ENCODE data around the gene RTTN. TPM values are rescaled to one million over a fixed set of nuclear protein-coding genes. Genes with fewer than 3 reads are reported as not detected.

The RTTN gene
- total and polyA plus RNA-seq, 2 of the 13 experiments (the other 11 are each of a cell fraction or from before 2014, with no cell fraction given), result 5.4 to 18.7 TPM

DNA sequence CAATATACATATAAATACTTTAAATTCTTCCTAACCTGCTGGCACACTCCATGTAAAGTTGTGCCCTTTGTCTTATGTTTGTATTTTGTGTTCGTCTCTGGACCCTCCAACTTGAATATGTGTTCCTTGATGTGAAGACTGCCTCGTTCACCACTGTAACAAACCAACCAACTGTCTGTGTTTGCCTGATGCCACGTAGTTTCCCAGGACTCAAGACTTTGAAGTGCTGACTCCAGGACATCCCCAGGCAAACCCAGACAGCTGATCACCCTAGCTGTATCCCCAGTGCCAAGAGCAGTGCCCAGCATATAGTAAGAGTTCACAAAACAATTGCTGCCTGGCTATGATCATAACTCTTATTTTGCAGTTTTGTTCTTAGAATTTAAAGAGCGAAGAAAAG lies 242.3 kb downstream of the RTTN start:
- TF ChIP-seq, protein P1, sequence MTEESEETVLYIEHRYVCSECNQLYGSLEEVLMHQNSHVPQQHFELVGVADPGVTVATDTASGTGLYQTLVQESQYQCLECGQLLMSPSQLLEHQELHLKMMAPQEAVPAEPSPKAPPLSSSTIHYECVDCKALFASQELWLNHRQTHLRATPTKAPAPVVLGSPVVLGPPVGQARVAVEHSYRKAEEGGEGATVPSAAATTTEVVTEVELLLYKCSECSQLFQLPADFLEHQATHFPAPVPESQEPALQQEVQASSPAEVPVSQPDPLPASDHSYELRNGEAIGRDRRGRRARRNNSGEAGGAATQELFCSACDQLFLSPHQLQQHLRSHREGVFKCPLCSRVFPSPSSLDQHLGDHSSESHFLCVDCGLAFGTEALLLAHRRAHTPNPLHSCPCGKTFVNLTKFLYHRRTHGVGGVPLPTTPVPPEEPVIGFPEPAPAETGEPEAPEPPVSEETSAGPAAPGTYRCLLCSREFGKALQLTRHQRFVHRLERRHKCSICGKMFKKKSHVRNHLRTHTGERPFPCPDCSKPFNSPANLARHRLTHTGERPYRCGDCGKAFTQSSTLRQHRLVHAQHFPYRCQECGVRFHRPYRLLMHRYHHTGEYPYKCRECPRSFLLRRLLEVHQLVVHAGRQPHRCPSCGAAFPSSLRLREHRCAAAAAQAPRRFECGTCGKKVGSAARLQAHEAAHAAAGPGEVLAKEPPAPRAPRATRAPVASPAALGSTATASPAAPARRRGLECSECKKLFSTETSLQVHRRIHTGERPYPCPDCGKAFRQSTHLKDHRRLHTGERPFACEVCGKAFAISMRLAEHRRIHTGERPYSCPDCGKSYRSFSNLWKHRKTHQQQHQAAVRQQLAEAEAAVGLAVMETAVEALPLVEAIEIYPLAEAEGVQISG (CRISPR knock-in tag; IDR thresholded peaks at IDR 0.05), result no peak
- TF ChIP-seq ZNF710 (CRISPR knock-in tag; IDR thresholded peaks at IDR 0.05; ENCODE audit: borderline replicate concordance) (no peak), POGZ (CRISPR knock-in tag; IDR thresholded peaks at IDR 0.05) (no peak), ZSCAN12 (CRISPR knock-in tag; IDR thresholded peaks at IDR 0.05) (no peak), MEIS1 (CRISPR knock-in tag; IDR thresholded peaks at IDR 0.05; ENCODE audit: borderline replicate concordance) (no peak), MXI1 (IDR thresholded peaks at IDR 0.05; ENCODE audit: borderline replicate concordance, low read depth, low read length) (no peak), FOXA1 (IDR thresholded peaks at IDR 0.05) (no peak), FOXA1 (CRISPR knock-in tag; IDR thresholded peaks at IDR 0.05) (no peak), CEBPG (CRISPR knock-in tag; IDR thresholded peaks at IDR 0.05) (no peak), MXD1 (CRISPR knock-in tag; IDR thresholded peaks at IDR 0.05) (no peak)
- in situ Hi-C loops (cut with HindIII; ENCODE audit: extremely low pct_ligation_motif_present, low pct_unique_long_range_greater_than_20kb), result no loop called here
- H3K4me1 ChIP-seq (ENCODE audit: insufficient read depth, low read length), result no peaks in the 10 kb centered on the region
- no peak overlapping the region for H3K4me2 ChIP-seq (ENCODE audit: low read depth, low read length)
- ATAC-seq, result no peak
- 84% methylated on average over 4 of the region's 4 CpGs for WGBS (ENCODE audit: low lambda C conversion rate)
- intact Hi-C loops (cut with micrococcal nuclease; ENCODE audit: unreplicated experiment), result no loop called here
- no peak for FAIRE-seq
- no TSS peak for BruUV-seq (replicated peaks)
- no peak for DNase-seq (ENCODE audit: low spot score)
- no peak overlapping the region for H3K27ac ChIP-seq (ENCODE audit: extremely low read length, insufficient read depth, low read length)
- no peaks in the 10 kb centered on the region for H3K27me3 ChIP-seq (ENCODE audit: control insufficient read depth in 1 of 2, insufficient read depth in 2 of 2, low read length in 2 of 2)
- ChIA-PET POLR2A (no interaction called here), CTCF (ENCODE audit: low intra/inter-chr PET ratio, low total read pairs) (no interaction called here)
- no peak overlapping the region for H3K4me3 ChIP-seq (replicated peaks in 1 of 3; ENCODE audit: insufficient read depth in 1 of 3, low read depth in 2 of 3, low read length in 3 of 3)
- H3K9me3 ChIP-seq (ENCODE audit: low read length), result no peaks in the 10 kb centered on the region
- H3K9ac ChIP-seq (ENCODE audit: insufficient read depth, low read depth, low read length), result no peak overlapping the region
- no peak overlapping the region for H2AFZ ChIP-seq (ENCODE audit: low read length)
- no peaks in the 10 kb centered on the region for H3K79me2 ChIP-seq (ENCODE audit: insufficient read depth, low read length)
- no peaks in the 10 kb centered on the region for H3K36me3 ChIP-seq (replicated peaks in 1 of 2; ENCODE audit: control insufficient read depth in 1 of 2, insufficient read depth in 2 of 2, low read length in 2 of 2)
- H4K20me1 ChIP-seq (ENCODE audit: insufficient read depth, low read length), result no peaks in the 10 kb centered on the region
